Stimulated activated CD8-positive, alpha-beta memory T cell treated with anti-CD3 and anti-CD28 coated beads, Interleukin-12 subunit alpha, Interleukin-12 subunit beta, amount 100 ng/mL, for 24 hours (primary cell): ENCODE measurements around the gene MRPL45.
"Not testable (repeated sequence)": the region's sequence is repeated elsewhere in the genome, so short reads cannot be mapped to it uniquely, and the experiment has no call there.

ENCODE experiments used
- DNase-seq: peaks from one replicate; pipeline ENCODE4 v3.0.0-alpha.2; 2020; ENCODE audit errors: extremely low read depth

MRPL45 gene

DNA sequence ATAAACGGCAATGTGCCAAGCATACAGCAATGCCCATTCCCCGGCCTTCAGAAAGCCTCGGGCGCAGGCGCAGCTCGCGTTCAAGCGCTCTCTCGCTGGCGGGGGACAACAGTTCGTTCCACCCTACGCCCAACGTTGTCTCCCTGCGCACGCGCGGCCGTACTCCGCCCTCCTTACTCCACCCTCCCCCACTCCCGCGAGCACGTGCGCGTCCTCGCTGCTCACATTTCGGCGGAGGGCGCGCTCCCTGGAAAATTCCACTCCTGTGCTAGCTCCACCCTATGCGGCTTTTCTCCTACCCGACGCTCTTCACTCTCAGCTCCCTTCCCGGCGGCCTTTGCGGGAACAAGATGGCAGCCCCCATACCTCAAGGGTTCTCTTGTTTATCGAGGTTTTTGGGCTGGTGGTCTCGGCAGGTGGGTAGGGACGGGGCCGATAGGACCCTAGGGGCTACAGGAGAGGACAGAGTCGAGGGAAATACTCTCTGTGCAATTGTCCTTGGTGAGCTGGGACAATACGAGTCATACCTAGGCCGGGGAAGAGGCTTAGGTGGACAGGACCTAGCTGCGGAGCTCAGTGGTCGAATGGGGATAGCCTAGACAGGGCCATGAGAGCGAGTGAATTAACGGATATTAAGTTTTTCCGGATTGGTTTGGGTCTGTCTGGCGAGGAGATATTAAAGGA is at the start of gene MRPL45:
TSS of gene MRPL45 (plus strand) at position 335 of the 684 bp plus-strand sequence. CDS start at position 351, 16 bp downstream.
- peak; percentile 88 for DNase-seq

- DNase-seq = not testable (repeated sequence)
Observed at GRCh38 chr17:38253191-38253590, 43.8 kb upstream of the MRPL45 start.

DNA sequence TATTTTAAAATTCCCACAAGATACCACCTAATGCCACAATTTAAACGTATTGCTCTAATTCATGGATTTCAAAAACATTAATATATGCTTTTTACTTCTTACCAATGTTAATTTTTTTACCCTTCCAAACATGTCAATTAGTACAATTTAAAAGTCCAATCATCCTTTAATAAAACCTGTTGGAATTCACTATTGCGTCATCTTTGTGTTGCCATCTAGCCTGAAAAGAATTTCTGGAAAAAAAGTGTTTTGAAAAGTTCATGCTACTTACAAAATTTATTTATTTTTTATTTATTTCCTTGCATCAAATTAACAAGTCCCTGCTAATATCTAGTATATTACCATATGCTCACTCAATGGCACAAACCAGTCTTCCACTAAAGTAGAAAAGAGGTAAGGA is 42.6 kb upstream of the MRPL45 start:
- DNase-seq = not testable (repeated sequence)

DNA sequence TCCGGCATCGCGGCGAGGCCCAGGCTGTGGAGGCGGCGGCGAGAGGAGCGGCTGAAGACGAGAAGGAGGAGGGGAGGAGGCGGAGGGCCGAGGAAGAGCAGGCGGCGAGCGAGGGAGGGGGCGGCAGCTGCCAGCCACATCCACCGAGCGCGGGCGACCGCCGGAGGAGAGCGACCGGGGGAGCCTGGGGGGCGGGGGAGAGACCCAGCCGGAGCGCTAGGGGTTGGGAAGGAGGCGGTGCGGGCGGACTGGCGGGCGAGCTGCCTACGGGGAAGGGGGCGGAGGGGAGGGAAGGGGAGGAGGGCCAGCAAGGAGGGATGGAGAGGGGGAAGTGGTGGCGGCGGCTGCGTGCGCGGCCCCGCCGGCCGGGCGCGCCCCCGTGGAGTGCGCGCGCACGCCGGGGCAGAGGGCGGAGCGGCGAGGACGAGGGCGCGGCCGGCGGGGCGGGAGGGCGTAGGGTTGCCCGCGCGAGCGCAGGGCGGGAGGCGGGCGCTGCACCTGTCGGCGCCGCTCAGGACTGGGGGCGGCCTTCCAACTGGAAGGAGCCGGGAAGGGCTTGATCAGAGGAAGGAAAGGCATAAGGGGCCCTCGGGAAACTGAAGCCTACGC is 39.9 kb upstream of the MRPL45 start:
- peak; percentile 66 for DNase-seq

DNA sequence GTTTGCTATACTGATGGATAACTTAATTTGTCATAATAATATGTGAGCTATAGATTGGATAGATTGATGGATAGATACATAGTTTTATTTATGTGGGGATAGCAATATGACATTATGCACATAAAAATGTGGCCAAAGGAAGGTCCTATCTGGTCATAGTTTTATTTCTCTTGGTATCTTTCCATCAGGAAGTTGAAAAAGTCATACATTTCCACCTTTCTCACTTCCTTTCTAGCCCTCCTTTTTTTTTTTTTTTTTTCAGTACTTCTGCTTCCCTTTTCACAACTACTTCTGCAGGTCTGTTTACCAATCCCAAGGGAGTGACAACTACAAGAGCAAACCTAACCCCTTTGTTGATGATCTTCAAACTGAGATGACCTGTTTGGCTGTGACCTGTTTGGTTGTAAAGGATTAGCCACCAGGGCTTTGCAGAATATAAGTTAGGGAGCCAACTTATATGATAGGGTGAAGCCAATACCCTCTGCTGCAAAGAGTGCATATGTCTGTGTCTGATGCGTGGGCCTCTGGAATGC is 30.9 kb upstream of the MRPL45 start:
- not testable (repeated sequence) for DNase-seq

- not testable (repeated sequence) for DNase-seq
Observed at GRCh38 chr17:38266571-38266970, 30.4 kb upstream of the MRPL45 start.

DNA sequence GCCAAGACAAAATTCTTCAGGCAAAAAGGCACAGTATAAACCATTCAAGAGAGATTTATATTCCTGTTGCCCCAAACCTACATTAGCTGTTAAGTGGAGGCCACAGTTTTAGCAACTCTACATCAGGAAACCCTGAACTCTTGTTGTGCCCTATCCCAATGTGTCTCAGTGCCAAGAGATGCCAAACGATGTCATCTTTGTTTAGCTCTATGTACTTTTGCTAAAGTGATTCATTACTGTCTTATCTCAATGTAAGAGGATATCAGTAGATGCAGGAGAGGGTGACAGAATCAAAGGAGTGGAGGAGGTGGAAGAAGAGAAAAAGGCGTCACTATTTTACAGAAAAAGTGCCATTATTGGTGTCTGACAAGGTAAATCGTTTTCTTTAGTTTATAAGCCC is 28.8 kb upstream of the MRPL45 start:
- not testable (repeated sequence) for DNase-seq

GRCh38 chr17:38269045-38269444 is 27.9 kb upstream of the MRPL45 start:
- not testable (repeated sequence) for DNase-seq

DNA sequence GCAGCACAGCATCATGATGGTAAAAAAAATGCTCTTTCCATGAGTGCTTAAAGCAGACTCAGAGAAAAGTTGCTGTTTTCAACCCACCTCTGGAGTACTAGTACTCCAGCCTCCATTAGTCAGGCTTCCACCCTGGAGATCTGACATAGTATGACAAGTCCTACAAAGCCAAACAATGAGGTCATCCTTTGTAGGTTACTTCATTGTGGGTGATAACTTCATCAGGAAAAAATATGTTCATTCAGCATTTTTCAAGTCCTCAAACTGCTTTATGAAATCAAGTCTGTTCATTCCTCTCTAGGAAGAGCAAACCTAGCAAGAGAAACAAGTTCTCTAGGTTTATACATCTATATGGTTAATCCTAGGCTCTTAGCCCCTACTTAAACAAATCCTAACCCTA is 27.4 kb upstream of the MRPL45 start:
- not testable (repeated sequence) for DNase-seq

DNA sequence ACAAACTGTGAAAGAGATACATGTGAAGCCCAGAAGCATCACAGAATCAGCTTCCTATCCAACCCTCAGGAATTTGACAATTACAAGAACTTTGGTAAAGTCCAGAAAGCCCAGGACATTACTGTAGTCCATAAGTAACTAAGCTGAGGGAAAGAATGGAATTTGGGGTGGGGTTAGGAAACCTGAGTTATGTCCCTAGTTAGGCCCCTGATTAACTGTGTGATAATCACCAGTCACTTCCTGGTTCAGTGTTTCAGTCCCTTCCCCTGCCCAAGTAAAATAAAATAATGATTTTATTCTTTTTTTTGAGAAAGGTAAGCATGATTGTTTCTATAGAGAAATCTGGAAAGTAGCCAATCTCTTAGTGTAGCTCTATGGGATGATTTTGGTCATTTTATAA is 11.0 kb upstream of the MRPL45 start:
- not testable (repeated sequence) for DNase-seq

DNA sequence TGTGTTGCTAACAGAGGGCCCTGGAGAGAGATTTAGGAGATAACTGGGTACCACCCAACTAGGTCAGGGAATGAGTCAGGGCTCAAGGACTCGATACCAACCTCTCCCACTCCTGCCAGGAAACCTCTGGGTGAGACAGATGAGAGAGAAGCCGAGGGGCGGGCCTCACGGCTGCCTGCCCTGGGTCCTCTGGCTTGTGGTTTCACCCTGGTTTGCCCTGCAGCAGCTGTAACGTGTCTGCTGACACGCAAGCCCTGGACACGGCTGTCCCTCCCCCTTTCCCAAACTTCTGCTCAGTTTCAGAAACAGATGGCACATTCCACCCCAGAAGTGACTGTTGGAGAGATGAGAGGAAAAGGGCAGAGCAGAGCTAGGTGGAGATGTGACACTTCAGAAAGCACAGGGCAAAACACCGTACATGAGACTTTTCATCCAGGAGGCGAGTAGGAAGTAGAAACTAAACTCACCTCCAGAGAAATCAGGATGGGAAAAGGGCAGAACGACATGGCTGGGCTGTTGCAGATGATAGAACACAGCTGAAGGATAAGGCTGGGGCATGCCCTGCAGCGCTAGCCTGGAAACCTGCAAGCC is 10.4 kb upstream of the MRPL45 start:
- DNase-seq = not testable (repeated sequence)

DNA sequence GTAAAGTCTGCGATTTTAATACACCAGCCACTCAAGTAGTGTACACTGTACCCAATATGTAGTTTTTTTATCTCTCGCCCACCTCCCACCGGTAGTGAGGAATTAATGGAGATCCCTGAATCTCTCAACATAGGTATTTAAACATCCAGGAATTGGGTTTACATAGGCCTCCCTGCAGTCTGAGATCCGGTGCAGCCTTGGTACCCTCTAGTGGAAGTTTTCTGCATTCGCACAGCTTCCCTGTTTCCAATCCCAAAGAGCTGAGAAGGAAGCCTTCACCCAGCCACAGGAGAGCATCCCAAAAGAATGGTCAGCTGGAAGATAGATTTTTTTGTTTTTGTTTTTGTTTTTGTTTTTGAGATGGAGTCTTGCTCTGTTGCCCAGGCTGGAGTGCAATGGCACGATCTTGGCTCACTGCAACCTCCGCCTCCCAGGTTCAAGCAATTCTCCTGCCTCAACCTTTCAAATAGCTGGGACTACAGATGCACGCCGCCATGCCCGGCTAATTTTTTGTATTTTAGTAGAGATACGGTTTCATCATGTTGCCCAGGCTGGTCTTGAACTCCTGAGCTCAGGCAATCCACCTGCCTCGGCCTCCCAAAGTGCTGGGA is 8.6 kb upstream of the MRPL45 start:
- not testable (repeated sequence) for DNase-seq

- DNase-seq = not testable (repeated sequence)
Observed at GRCh38 chr17:38289760-38290159, 7.2 kb upstream of the MRPL45 start.

- DNase-seq = not testable (repeated sequence)
Observed at GRCh38 chr17:38295602-38296365, 1.2 kb upstream of the MRPL45 start.

DNA sequence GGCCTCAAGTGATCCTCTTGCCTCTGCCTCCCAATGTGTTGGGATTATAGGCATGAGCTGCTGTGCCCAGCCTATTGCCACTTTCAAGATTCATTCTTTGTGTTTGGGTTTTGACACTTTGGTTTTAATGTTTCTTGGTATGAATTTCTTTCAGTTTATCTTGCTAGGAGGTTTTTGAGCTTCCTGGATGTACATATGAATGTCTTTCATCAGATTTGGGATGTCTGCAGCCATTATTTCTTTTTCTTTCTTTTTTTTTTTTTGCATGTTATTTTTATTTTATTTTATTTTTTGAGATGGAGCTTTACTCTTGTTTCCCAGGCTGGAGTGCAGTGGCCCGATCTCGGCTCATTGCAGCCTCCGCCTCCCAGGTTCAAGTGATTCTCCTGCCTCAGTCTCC is 18.5 kb downstream of the MRPL45 start:
- no peak for DNase-seq

DNA sequence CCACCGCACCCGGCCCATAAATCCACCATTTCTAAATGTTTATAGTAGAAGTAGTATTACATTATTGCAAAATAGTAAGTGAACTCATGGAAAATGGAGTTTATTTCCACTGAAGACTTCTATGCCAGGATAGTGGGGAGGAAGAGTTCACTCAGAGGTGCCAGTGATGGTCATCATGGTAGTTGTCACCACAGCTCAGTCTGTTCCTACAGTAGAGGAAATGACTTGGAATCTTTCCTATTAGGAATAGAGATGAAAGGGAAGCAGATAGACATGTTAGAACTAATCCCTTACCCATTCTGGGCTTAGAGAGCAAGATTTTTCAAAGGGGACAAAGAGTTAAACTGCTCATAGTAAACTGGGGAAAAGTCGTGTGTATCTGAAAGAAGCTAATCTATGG is 20.1 kb downstream of the MRPL45 start:
- DNase-seq = no peak

GRCh38 chr17:38320482-38320881 is 23.5 kb downstream of the MRPL45 start:
- DNase-seq = no peak

GRCh38 chr17:38322156-38322779 is 25.3 kb downstream of the MRPL45 start:
- DNase-seq = peak; percentile 40

GRCh38 chr17:38322897-38323296 is 25.9 kb downstream of the MRPL45 start:
- no peak for DNase-seq

DNA sequence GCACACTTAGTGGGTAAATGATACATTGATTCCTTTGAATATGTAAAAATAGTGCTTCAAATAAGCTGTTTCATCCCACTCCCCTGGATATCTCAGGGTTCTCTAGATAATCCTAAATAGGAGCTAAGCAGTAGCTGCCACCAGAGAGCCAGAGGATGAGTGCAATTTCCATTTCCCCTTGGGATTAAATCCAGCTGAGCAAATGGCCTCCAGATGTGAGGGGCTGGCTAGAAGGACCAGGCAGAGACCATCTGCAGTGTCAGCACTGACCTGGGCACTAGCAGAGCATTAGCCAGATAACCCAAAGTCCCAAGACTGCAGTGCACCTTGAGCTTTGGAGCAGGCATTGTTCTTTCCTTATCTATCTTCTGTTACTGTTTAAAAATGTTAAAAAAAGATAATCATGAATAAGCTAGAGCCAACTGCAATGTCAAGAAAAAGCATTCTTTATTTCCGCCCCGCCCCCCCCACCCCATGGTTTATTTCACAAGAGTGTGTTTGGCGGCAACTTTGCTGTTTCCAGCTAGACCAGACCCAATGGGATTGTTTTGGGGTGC is 27.3 kb downstream of the MRPL45 start:
- DNase-seq = no peak

DNA sequence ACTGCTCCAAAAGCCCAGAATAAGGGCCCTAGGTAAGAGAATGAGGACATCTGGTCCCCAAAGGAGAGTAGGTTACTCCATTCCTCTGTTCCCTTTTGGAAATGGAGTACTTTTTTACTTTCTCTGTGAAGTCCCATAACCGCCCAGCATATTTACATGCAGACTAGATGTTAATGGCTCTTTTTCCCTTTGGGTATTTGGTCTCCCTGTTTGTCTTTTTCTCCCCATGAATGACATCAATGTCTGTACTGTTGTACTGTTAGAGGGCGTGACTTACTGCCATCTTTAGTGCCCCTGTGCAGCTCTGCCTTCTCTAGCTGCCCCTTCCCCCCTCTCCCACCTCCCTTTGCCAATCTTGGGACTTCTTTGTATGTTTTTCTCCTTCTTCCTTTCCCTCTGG is 27.8 kb downstream of the MRPL45 start:
- no peak for DNase-seq
